ENCODE data around the gene ARHGEF9.

- TF ChIP-seq CTCF (optimal IDR thresholded peaks at IDR 0.05 in 1 of 3, IDR thresholded peaks at IDR 0.05 in 1 of 3, conservative IDR thresholded peaks at IDR 0.05 in 1 of 3; ENCODE audit: extremely low read depth in 1 of 3, insufficient read depth in 2 of 3, low read length in 3 of 3) = no peak
- TF ChIP-seq EZH2 (IDR thresholded peaks at IDR 0.05; ENCODE audit: low read length) = no peak
These were observed 41.4 kb downstream of the ARHGEF9 start for GRCh38 chrX:63743596-63743995.

All from keratinocyte (primary cell).